Measurements from ENCODE around the gene TMEM161A. TPM values are rescaled to one million over a fixed set of nuclear protein-coding genes. Genes with fewer than 3 reads are reported as not detected.
A peak's percentile ranks its signal among the peaks of the same experiment; 100 is the strongest.
"Not testable (repeated sequence)": the region's sequence is repeated elsewhere in the genome, so short reads cannot be mapped to it uniquely, and the experiment has no call there.

Gene TMEM161A
- total RNA-seq, 6 experiments from 2014 or later: 20.5 to 27.9 (median 25.4) TPM

- Mint-ChIP-seq H3K4me3 (no peak overlapping the region), H3K27me3 (ENCODE audit: insufficient read depth) (no peaks in the 10 kb centered on the region; the same call in none of the 2 replicates), H3K4me1 (ENCODE audit: low read depth) (peaks cover 26% of the 10 kb centered on the region), H3K9me3 (no peaks in the 10 kb centered on the region), H3K36me3 (ENCODE audit: low read depth) (no peaks in the 10 kb centered on the region), H3K27ac (no peak overlapping the region)
- no peak for DNase-seq
- TF ChIP-seq CTCF (IDR thresholded peaks at IDR 0.05): peak; percentile 45; the same call in 1 of the 2 replicates
These were observed 27.7 kb downstream of the TMEM161A start for GRCh38 chr19:19110410-19111135.

- Mint-ChIP-seq H3K4me3 (no peak overlapping the region), H3K27me3 (ENCODE audit: insufficient read depth) (no peaks in the 10 kb centered on the region; the same call in none of the 2 replicates), H3K27ac (no peak overlapping the region), H3K4me1 (ENCODE audit: low read depth) (peaks cover 32% of the 10 kb centered on the region), H3K9me3 (no peaks in the 10 kb centered on the region), H3K36me3 (ENCODE audit: low read depth) (no peaks in the 10 kb centered on the region)
- DNase-seq: peak; percentile 17
- TF ChIP-seq CTCF (IDR thresholded peaks at IDR 0.05): no peak
These were observed 28.7 kb downstream of the TMEM161A start for GRCh38 chr19:19109601-19110000.

- H3K27ac Mint-ChIP-seq: no peak overlapping the region
- no peak for DNase-seq
- H3K9me3 Mint-ChIP-seq: no peaks in the 10 kb centered on the region
- no peaks in the 10 kb centered on the region; the same call in none of the 2 replicates for H3K27me3 Mint-ChIP-seq (ENCODE audit: insufficient read depth)
- peaks cover 26% of the 10 kb centered on the region for H3K4me1 Mint-ChIP-seq (ENCODE audit: low read depth)
- no peak overlapping the region for H3K4me3 Mint-ChIP-seq
- no peaks in the 10 kb centered on the region for H3K36me3 Mint-ChIP-seq (ENCODE audit: low read depth)
- TF ChIP-seq CTCF (IDR thresholded peaks at IDR 0.05): no peak
These were observed 30.6 kb downstream of the TMEM161A start for GRCh38 chr19:19107654-19108053.

- H3K4me1 Mint-ChIP-seq (ENCODE audit: low read depth): peaks cover 25% of the 10 kb centered on the region
- H3K9me3 Mint-ChIP-seq; H3K27ac Mint-ChIP-seq; DNase-seq; H3K4me3 Mint-ChIP-seq; H3K27me3 Mint-ChIP-seq (ENCODE audit: insufficient read depth); H3K36me3 Mint-ChIP-seq (ENCODE audit: low read depth): not testable (repeated sequence)
These were observed 31.3 kb downstream of the TMEM161A start for GRCh38 chr19:19106938-19107337.

- TF ChIP-seq CTCF (IDR thresholded peaks at IDR 0.05): no peak
- Mint-ChIP-seq H3K4me3 (peak overlapping the region; percentile 76), H3K27ac (peak overlapping the region; percentile 28; the same call in 1 of the 2 replicates), H3K4me1 (ENCODE audit: low read depth) (peaks cover 25% of the 10 kb centered on the region), H3K9me3 (no peaks in the 10 kb centered on the region), H3K27me3 (ENCODE audit: insufficient read depth) (no peaks in the 10 kb centered on the region; the same call in none of the 2 replicates), H3K36me3 (ENCODE audit: low read depth) (no peaks in the 10 kb centered on the region)
- no peak for DNase-seq
These were observed 32.2 kb downstream of the TMEM161A start for GRCh38 chr19:19106056-19106551.

- no peaks in the 10 kb centered on the region for H3K9me3 Mint-ChIP-seq
- peaks cover 25% of the 10 kb centered on the region for H3K4me1 Mint-ChIP-seq (ENCODE audit: low read depth)
- peak overlapping the region; percentile 76 for H3K4me3 Mint-ChIP-seq
- no peaks in the 10 kb centered on the region; the same call in 1 of the 2 replicates for H3K27me3 Mint-ChIP-seq (ENCODE audit: insufficient read depth)
- H3K36me3 Mint-ChIP-seq (ENCODE audit: low read depth): no peaks in the 10 kb centered on the region
- peak overlapping the region; percentile 43 for H3K27ac Mint-ChIP-seq
- TF ChIP-seq CTCF (IDR thresholded peaks at IDR 0.05): no peak
- no peak for DNase-seq
These were observed 32.8 kb downstream of the TMEM161A start for GRCh38 chr19:19105365-19106055.

Data from HFFc6 (cell line).